Esophagus squamous epithelium (tissue), 5 donors: Measurements from ENCODE around the gene ITGA2B. TPM values are rescaled to one million over a fixed set of nuclear protein-coding genes. Genes with fewer than 3 reads are reported as not detected.
A peak's percentile ranks its signal among the peaks of the same experiment; 100 is the strongest.
"Not testable (repeated sequence)": the region's sequence is repeated elsewhere in the genome, so short reads cannot be mapped to it uniquely, and the experiment has no call there.

ENCODE experiments used
- DNase-seq: peaks from one replicate; lab custom pipeline; 2025; lab: John Stamatoyannopoulos, UW
- H3K27ac ChIP-seq, 4 donors: fragments of 200-600 bp; sonication (generic); one replicate each; pipeline ENCODE4 v1.5.1; 2016 to 2019; ENCODE audit warnings: mild to moderate bottlenecking in 1 of 4
- H3K27me3 ChIP-seq, 4 donors: fragments of 200-600 bp; sonication (generic); 1 replicate in 3 of 4; 2 replicates in 1 of 4; pipeline versions ENCODE4 v1.5.1 to v1.6.0; 2017 to 2021; ENCODE audit warnings: antibody characterized with exemption in 1 of 4
- H3K36me3 ChIP-seq, 3 donors: fragments of 200-600 bp; sonication (generic); one replicate each; pipeline ENCODE4 v1.5.1; 2016 to 2019
- H3K4me1 ChIP-seq, 3 donors: fragments of 200-600 bp; sonication (generic); one replicate each; pipeline ENCODE4 v1.5.1; 2017 to 2019
- H3K4me3 ChIP-seq, 4 donors: fragments of 200-600 bp; sonication (generic); 1 replicate in 3 of 4; 2 replicates in 1 of 4; pipeline ENCODE4 v1.5.1; 2016 to 2019; ENCODE audit warnings: mild to moderate bottlenecking in 2 of 4, moderate library complexity in 1 of 4
- H3K9me3 ChIP-seq, 3 donors: fragments of 200-600 bp; sonication (generic); one replicate each; pipeline ENCODE4 v1.5.1; 2016 to 2019
- CTCF ChIP-seq, 6 experiments: fragments of 450-650 bp in 4 of 6; fragments of 200-600 bp in 2 of 6; sonication (generic) in 2 of 6; IDR thresholded peaks; one replicate each; pipeline ENCODE4 v1.5.1; 2016 to 2019; ENCODE audit warnings: antibody characterized with exemption in 6 of 6, mild to moderate bottlenecking in 4 of 6, moderate library complexity in 4 of 6
- POLR2A ChIP-seq, 4 donors: fragments of 450-650 bp; IDR thresholded peaks; one replicate each; pipeline ENCODE4 v1.6.1; 2017; ENCODE audit warnings: antibody characterized with exemption in 4 of 4, mild to moderate bottlenecking in 4 of 4, moderate library complexity in 3 of 4
- WGBS, 2 donors: methylation state at CpG; one replicate each; pipeline ENCODE4 v1.1.5; 2018; 5-methylcytosine and 5-hydroxymethylcytosine counted together
- intact Hi-C: fragments of 100-400 bp; cut with DNase I; formaldehyde crosslinking; loops from one replicate; pipeline ENCODE4 v1.15.0; 2022
- total RNA-seq, 4 donors: library from RNA; depleted of rRNA; stranded (reverse); fragments of >200 nt; gene quantifications; one replicate each; pipeline ENCODE4 v1.1.0, GENCODE V29; 2016
- donor health status: DM: yes; HTN: yes; CAD: no.

ITGA2B gene
- total RNA-seq, 4 donors from 2014 or later, result 0.26 to 0.76 (median 0.70) TPM; not detected in 1

DNA sequence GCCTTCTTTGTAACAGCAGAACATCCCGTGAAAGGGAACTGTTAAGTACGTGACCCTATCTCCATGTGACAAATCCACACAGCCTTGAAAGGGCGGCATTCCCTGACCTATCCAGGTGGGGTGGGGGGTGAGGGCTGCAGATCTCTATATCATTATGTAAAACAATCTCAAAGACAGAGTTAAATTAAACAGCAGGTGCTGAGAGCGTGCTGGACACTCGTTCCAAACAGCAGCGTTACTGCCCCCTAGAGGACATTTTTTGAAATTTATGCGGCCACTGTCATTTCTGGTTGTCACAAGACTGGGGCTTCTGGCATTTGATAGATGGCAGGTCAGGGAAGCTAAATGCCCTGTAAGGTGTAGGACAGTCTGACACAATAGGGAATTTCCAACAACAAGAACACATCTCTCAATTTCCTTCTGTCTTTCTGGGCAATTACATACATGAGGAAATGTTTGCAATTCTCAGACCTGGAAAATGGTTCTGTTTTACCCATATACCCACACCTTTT is 58.1 kb downstream of the ITGA2B start:
- TF ChIP-seq POLR2A (IDR thresholded peaks at IDR 0.05), result no peak
- TF ChIP-seq CTCF (IDR thresholded peaks at IDR 0.05), result peak; percentile 69 to 83 (median 79)
- H3K36me3 ChIP-seq, result no peaks in the 10 kb centered on the region
- intact Hi-C loops, result no loop called here
- no peak for DNase-seq
- peaks cover 10 to 57% (median 12%) of the 10 kb centered on the region in 3 donors for H3K4me1 ChIP-seq
- 4 to 5% methylated on average over 7 of the region's 7 CpGs for WGBS, 2 donors
- no peak overlapping the region for H3K27ac ChIP-seq
- no peak overlapping the region for H3K4me3 ChIP-seq
- H3K27me3 ChIP-seq, result peaks cover 0 to 1% (median 0%) of the 10 kb centered on the region in 4 donors
- H3K9me3 ChIP-seq, result no peaks in the 10 kb centered on the region

DNA sequence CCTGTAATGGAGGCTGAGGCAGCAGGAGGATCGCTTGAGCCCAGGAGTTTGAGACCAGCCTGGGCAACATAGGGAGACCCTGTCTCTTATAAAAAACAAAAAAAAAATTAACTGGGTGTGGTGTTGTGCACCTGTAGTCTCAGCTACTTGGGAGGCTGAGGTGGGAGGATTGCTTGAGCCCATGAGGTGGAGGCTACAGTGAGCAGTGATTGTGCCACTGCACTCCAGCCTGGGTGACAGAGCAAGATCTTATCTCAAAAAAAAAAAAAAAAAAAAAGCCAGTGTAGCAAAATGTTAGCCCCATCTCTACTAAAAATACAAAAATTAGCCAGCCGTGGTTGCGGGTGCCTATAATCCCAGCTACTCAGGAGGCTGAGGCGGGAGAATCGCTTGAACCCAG is 59.2 kb downstream of the ITGA2B start:
- H3K4me3 ChIP-seq, H3K36me3 ChIP-seq, H3K9me3 ChIP-seq, DNase-seq, intact Hi-C loops, H3K27me3 ChIP-seq, H3K27ac ChIP-seq: not testable (repeated sequence)
- WGBS, 2 donors, result 84 to 91% methylated on average over 3 to 5 of the region's 5 CpGs
- H3K4me1 ChIP-seq, result peaks cover 16 to 68% (median 19%) of the 10 kb centered on the region in 3 donors

DNA sequence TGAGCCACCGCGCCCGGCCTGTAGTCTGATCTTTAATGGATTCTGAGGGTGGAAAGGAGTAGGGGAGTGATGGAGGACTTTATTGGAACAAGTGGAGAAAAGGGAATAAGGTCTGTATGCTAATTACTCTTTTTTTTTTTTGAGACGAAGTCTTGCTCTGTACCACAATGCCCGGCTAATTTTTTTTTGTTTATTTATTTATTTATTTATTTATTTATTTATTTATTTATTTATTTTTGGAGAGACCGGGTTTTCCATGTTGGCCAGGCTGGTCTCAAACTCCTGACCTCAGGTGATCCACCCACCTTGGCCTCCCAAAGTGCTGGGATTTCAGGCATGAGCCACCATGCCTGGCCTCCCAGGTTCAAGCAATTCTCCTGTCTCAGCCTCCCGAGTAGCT is 59.9 kb downstream of the ITGA2B start:
- WGBS, 2 donors, result 82 to 89% methylated on average over 6 to 7 of the region's 7 CpGs
- DNase-seq, H3K27me3 ChIP-seq, intact Hi-C loops, H3K36me3 ChIP-seq, H3K9me3 ChIP-seq, H3K4me3 ChIP-seq, H3K27ac ChIP-seq: not testable (repeated sequence)
- H3K4me1 ChIP-seq, result peaks cover 16 to 72% (median 19%) of the 10 kb centered on the region in 3 donors

- no peak for DNase-seq
- no peak overlapping the region for H3K4me3 ChIP-seq
- TF ChIP-seq POLR2A (IDR thresholded peaks at IDR 0.05), result no peak
- TF ChIP-seq CTCF (IDR thresholded peaks at IDR 0.05), result no peak
- intact Hi-C loops, result no loop called here
- peaks cover 0 to 3% (median 0%) of the 10 kb centered on the region in 3 donors for H3K36me3 ChIP-seq
- peaks cover 23 to 69% (median 23%) of the 10 kb centered on the region in 3 donors for H3K4me1 ChIP-seq
- H3K9me3 ChIP-seq, result no peaks in the 10 kb centered on the region
- no peaks in the 10 kb centered on the region for H3K27me3 ChIP-seq
- WGBS, 2 donors, result 52 to 61% methylated on average over 7 of the region's 7 CpGs
- H3K27ac ChIP-seq, result no peak overlapping the region
Observed at GRCh38 chr17:44327715-44328449, 61.6 kb downstream of the ITGA2B start.

DNA sequence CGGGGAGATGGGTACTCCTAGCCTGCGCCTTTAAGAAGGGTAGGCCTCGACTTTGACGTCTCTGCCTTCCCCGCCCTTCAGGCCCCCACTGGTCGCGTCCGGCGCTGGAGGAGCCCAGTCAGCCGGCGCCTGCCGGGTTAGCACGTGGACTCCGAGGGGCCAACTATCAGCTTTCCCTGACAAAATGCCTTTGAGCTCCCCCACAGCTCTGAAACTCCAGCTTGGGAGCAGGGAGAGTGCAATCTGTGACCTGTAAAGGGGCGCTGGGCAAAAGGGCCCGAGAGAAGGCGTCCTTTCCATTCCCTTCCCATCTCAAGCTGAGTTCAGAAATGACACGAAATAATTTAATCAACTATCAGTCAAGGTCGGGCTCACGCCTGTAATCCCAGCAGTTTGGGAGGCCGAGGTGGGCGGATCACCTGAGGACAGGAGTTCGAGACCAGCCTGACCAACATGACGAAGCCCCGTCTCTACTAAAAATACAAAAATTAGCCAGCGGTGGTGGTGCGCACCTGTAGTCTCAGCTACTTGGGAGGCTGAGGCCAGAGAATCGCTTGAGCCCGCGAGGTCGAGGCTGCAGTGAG is 62.5 kb downstream of the ITGA2B start:
- Histone ChIP-seq H3K27ac (peak overlapping the region; percentile 88 to 94 (median 94)), H3K9me3 (no peaks in the 10 kb centered on the region), H3K4me1 (peaks cover 23 to 68% (median 26%) of the 10 kb centered on the region in 3 donors), H3K36me3 (peaks cover 0 to 12% (median 5%) of the 10 kb centered on the region in 3 donors), H3K27me3 (no peaks in the 10 kb centered on the region), H3K4me3 (peak overlapping the region in 3 of 4 donors; percentile 77 to 90 (median 87))
- TF ChIP-seq POLR2A (IDR thresholded peaks at IDR 0.05) (no peak), CTCF (IDR thresholded peaks at IDR 0.05) (peak in 1 of 6 experiments; percentile 46)
- intact Hi-C loops, result no loop called here
- 48 to 60% methylated on average over 9 to 17 of the region's 31 CpGs for WGBS, 2 donors
- DNase-seq, result peak; percentile 77
